Dedifferentiated amniotic fluid mesenchymal stem cell (primary cell): Measurements from ENCODE around the gene MIPOL1.
"Not testable (repeated sequence)": the region's sequence is repeated elsewhere in the genome, so short reads cannot be mapped to it uniquely, and the experiment has no call there.

Experiments used
- DNase-seq: peaks from one replicate; pipeline ENCODE4 v3.0.0-alpha.2; 2016; ENCODE audit errors: extremely low spot score

The MIPOL1 gene

GRCh38 chr14:37284760-37285159 is 87.0 kb downstream of the MIPOL1 start:
- DNase-seq, result no peak

- no peak for DNase-seq
Measured at GRCh38 chr14:37285220-37285619, 87.5 kb downstream of the MIPOL1 start.

GRCh38 chr14:37289688-37290087 is 92.0 kb downstream of the MIPOL1 start:
- no peak for DNase-seq

- DNase-seq, result not testable (repeated sequence)
Measured at GRCh38 chr14:37295262-37295661, 97.5 kb downstream of the MIPOL1 start.

- no peak for DNase-seq
Measured at GRCh38 chr14:37311252-37311651, 113.5 kb downstream of the MIPOL1 start.

- peak; percentile 9 for DNase-seq
Measured at GRCh38 chr14:37318938-37319337, 121.2 kb downstream of the MIPOL1 start.

GRCh38 chr14:37320106-37320505 is 122.4 kb downstream of the MIPOL1 start:
- peak; percentile 4 for DNase-seq

GRCh38 chr14:37325332-37325731 is 127.6 kb downstream of the MIPOL1 start:
- peak; percentile 9 for DNase-seq

GRCh38 chr14:37326434-37326833 is 128.7 kb downstream of the MIPOL1 start:
- DNase-seq, result no peak

GRCh38 chr14:37327933-37328332 is 130.2 kb downstream of the MIPOL1 start:
- not testable (repeated sequence) for DNase-seq

GRCh38 chr14:37328673-37329072 is 130.9 kb downstream of the MIPOL1 start:
- DNase-seq, result no peak

GRCh38 chr14:37329189-37330001 is 131.7 kb downstream of the MIPOL1 start:
- no peak for DNase-seq

- DNase-seq, result no peak
Measured at GRCh38 chr14:37330910-37331309, 133.2 kb downstream of the MIPOL1 start.

GRCh38 chr14:37340353-37340752 is 142.6 kb downstream of the MIPOL1 start:
- DNase-seq, result no peak

- DNase-seq, result peak; percentile 46
Measured at GRCh38 chr14:37343307-37344094, 145.8 kb downstream of the MIPOL1 start.

GRCh38 chr14:37363661-37364060 is 165.9 kb downstream of the MIPOL1 start:
- no peak for DNase-seq

GRCh38 chr14:37369425-37369824 is 171.7 kb downstream of the MIPOL1 start:
- no peak for DNase-seq

- DNase-seq, result no peak
Measured at GRCh38 chr14:37375566-37375965, 177.8 kb downstream of the MIPOL1 start.

GRCh38 chr14:37376944-37377609 is 179.3 kb downstream of the MIPOL1 start:
- DNase-seq, result no peak

- no peak for DNase-seq
Measured at GRCh38 chr14:37384870-37385596, 187.3 kb downstream of the MIPOL1 start.

GRCh38 chr14:37397157-37397940 is 199.6 kb downstream of the MIPOL1 start:
- not testable (repeated sequence) for DNase-seq
